Fibroblast of skin of right quadriceps (primary cell): Measurements from ENCODE around the gene NFIA.
A peak's percentile ranks its signal among the peaks of the same experiment; 100 is the strongest.
"Not testable (repeated sequence)": the region's sequence is repeated elsewhere in the genome, so short reads cannot be mapped to it uniquely, and the experiment has no call there.

ENCODE experiments used
- DNase-seq: peaks from one replicate; pipeline ENCODE4 v3.0.0-alpha.2; 2013

NFIA gene

DNA sequence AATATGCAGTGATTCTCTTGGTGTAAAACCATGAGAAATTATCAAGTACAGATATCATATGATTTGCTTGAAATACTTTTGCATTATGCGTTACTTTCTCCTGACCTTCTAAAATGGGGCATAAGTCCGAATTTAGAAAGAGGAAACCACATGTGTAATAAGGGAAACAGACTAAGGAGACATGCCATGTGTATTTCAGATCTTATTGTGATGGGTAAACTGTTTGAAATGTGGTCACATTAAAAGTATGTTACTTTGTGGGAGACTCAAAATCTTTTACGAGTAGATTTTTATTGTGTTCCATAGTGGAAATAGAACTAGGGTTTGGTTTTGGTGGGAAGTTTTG is 173.0 kb downstream of the NFIA start:
- no peak for DNase-seq

DNA sequence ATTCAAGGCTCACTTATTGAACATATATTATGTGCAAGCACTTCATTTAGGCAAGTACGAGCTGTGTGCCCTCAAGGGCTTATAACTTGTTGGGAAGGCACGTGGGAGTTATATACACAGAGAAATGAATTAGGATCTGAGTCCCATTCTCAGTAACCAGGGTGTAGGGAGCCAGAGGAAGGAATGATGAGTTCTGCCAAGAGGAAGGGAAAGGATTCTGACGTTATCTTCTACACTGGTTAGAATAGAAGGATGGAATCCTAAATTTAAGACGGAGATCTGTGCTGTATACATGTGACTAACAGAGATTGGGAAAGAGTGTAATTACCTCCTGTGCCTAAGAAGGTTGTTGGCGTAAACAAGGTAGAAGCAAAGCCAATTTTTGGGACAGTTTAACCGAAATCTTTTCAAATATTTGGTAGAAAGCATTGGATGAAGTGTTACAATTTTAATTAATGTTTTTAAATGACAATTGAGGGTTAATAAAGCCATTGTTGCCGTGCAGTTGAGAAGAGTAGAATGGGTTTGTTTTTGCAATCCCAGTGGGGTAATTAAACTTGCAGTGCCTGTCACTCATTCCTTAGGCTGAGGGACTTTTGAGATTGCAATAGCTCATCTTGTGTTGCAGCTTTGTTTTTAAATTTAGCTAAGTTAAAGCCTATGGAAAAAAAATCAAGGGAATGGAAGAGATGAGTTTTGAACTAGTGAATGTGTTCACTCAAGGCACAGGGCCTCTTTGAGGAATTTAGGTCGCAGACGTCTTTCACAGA is 177.2 kb downstream of the NFIA start:
- no peak for DNase-seq

DNA sequence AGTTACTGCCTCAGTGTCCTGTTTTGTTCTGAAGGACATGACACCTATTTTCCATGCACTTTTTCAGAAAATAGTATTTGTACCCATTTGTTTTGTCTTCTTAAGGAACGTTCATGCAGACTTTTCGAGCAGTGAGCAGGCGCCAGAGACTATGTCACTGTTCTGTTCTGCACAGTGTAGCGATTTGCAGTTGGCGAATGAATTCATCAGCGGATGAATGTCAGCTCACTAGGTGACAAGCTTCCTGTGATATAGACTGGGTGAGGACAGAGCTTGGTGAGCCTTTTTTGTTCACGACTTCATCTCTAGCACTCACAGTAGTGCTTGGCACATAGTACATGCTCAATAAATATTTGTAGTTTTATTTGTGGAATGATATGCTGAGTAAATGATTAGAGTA is 177.8 kb downstream of the NFIA start:
- DNase-seq: no peak

DNA sequence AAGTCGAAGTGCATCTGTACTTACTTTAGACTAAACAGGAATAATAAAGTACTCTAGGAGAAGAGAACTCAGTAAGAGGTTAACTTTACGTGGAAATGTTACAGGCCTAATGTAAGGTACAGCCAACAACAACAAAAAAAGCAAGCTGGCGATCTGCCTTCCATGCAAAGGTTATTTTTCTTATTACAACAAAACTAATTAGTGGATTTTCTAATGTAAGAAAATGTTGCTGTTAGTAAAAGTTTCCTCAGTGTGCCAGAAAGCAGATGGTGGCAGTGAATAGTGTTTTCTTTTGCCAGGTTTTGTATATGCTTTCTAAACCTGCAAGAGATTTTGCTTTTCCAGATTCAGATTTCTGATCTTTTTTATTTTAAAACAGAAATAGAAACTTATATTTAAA is 179.2 kb downstream of the NFIA start:
- DNase-seq: no peak

DNA sequence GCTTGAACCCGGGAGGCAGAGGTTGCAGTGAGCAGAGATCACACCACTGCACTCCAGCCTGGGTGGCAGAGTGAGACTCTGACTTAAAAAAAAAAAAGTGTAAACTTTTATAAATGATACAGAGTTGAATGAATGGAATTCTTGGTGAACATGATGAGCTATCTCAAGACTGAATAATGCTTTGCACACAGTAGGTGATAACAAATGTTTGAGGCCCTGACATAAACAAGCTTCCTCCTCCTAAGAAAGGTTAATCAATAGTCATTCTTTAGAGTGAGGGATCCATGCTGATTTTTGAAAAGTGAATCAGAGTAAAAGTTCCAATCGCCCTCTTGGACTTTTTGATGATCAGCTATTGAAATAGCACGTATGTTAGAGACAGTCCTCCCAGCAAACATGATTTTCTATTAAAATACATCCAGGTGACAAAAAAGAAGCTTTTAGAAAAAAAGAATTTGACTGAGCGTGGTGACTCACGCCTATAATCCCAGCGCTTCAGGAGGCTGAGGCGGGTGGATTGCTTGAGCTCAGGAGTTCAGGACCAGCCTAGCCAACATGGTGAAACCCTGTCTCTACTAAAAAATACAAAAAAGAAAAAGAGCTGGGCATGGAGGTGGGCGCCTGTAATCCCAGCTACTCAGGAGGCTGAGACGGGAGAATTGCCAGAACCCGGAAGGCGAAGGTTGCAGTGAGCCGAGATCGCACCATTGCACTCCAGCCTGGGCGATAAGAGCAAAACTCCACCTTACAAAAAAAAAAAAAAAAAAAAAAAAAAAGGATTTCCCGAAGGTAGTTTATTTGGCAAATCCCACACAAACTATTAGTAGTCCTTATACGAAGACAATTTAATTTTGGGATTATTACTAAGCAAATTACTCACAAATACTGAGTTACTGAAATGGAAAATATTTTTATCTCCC is 181.8 kb downstream of the NFIA start:
- no peak for DNase-seq

DNA sequence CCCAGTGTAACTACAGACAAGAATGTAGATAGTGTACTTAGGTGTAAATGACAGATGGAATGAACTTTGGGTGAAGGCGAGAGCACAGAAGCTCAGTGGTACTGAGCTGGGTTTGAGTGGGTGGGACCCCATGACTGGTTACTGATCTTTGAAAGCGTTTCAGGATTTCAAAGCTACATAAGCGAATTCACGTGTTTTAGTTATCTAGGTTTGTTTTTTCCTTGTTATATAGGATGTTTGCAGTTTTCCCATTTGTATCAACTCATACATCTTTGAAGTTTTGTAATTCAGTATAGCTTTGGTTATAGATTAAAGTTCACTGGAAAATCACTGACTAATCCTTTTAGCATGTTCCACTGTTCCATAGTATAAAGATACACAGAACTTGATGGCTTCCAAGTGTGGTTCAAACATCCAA is 182.5 kb downstream of the NFIA start:
- no peak for DNase-seq

DNA sequence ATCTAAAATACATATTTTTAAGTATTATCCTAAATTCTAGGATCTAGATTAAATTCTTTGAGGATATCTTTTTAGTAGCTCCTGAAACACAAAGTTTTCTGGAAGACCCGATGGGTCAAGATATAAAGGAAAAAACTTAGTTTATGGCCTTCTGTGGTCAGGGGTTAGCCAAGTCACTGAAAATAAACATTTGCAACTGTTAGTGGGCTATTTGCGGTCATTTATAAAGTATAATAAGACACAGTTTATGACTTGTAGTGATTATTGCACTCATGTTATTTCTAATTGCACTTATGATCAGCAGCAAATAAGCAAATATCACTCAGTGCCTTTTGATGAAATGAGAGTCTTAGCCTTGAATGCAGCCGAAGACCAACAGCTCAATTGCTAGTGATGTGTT is 183.3 kb downstream of the NFIA start:
- DNase-seq: no peak

DNA sequence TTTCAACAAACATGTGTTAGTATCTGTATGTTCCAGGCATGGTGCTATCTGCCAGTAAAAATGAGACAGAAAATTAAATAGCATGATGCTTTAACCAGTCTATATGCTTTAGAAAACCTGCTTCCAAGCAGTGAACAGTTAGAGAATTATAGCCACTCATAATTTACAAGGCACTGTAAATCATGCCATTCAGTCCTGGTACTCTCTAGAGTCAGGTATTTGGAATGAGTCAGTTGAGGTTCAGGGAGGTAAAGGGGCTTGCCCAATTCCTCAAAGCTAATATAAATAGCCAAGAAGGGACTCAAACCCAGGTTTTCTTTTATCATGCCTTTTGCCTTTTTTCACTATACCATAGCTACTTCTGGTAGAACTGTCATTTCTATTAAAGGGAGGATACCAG is 184.4 kb downstream of the NFIA start:
- no peak for DNase-seq

DNA sequence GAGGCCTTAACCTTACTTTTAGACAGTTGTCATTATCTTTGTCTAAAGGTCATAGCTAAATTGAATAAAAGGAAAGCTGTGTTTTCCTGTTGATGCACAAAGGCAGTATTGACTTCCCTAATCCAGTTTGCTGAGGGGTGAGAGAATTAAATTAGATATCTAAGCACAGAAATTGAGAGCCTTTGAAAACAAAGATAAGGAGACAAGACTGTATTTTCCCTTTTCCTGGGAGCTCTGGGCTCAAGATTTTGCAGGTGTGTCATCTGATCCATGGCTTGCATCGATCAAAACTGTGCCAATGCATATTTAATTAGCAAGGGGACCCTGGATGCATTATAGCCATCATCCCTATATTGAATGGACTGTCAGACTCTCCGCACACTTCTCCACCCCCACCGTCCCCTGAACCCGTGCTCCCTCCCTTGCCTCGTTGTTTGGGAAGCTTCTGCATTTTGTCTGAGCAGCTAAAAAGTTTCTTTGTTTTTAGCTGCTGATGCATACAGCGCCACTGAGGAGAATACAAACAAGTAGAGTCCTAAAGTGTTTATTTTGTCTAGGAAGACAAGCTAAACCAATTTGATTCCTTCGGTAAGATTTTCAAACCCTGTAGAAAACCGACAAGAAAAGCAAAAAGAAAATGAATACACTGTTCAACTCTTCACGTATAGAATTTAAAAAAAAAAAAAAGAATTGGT is 186.3 kb downstream of the NFIA start:
- DNase-seq: no peak

DNA sequence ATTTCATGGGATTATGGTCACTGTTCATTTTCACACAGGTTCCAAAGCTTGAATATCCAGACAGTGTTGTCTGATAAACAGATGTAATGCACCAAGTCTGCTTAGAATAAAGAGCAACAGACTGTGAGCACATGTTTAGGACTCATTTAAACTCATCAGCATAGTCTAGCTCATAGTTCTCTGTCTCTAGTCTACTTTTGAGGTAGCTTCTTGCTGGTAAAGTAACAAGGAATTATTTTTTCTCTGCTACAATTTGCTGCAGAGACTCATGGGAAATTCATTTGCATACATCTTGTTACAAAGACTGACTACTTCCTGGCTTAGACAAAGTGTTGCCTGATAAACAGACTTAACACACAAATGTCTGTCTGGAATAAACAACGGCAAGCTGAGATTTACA is 187.2 kb downstream of the NFIA start:
- DNase-seq: no peak

DNA sequence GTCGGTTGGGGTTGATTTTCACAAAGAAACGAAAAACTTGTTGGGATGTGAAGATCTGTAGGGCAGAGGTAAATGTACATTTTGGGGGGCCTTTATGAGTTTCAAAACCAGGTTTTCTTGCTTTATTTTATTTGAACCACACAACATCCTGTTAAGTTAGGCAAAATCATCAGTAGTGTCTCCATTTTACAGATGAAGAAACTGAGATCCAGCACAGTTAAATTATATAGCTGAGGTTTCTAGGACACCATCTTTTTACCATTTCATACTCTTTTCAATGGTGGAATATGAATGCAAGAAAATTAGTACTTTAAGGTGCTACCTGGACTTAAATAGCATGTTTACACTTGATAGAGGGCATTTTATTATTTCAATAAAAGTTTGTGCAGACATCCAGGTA is 187.7 kb downstream of the NFIA start:
- no peak for DNase-seq

DNA sequence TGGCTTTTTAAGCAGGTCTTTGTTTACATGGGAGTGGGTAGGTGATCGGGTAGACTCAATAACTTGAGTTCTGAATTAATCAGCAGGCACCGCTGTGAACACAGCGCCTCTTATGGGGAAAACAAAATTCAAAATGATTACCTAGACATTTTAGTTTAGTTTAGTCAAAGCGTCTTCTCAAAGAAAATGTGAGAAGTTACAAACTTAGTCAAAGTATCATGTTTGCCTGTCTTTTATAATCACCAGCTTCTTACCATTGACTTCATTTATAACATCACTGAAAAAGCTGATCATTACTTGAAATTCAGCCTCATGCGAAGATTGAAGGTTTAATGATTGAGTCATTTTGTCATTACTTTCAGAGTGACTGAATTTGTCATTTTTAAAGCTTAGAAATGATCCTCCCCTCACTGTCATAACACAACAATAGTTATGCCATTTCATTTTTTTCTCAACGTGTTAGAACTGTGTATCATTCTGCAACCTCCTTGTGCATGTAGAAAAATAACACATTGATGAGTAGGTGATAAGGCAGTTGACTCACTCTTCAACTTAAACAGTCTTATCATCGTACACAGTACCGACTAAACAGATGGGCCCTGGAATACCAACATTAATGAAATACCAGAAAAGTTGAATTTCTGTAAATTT is 188.5 kb downstream of the NFIA start:
- DNase-seq: no peak

DNA sequence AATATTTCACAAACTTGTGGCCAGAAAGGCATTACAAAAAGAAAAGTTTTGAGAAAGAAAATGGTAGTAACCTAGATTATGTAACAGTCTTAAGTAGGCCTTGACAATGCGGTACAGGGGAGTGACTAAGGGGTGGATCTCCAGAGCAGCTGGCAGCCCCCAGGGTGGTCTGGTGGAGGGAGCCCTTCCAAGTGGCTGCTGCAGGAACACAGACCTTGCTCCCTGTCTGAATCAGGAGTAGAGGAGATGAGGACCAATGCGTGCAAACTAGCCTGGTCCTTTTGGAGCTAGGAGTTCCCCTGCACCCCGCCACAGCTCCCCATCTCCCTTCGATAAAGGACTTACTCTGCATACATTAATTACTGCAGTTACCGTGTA is 189.0 kb downstream of the NFIA start:
- no peak for DNase-seq

DNA sequence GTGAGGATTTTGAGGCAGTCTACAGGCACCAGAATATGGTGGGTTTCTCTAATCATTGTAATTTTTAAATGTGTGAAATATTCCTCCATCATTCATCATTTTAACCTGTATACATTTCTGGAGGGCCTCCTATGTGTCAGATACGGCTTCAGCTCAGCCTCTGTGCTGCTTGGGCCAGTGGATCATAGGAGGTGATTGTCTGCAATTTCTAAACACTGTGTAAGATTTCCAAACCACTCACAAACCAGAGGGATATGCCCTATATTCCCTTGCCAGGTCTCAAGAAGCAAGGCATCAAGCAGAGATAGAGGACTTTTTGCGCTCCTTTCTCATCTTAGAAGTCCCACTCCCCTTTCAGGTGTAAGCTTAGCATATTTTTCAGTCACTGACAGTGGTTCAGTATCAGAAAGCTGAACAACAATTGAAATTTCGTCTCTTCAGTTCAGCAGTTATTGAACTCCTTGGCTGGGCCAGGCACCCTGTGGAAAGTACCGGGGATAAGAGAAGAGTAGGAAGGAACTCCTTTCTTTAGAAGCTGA is 190.9 kb downstream of the NFIA start:
- no peak for DNase-seq

DNA sequence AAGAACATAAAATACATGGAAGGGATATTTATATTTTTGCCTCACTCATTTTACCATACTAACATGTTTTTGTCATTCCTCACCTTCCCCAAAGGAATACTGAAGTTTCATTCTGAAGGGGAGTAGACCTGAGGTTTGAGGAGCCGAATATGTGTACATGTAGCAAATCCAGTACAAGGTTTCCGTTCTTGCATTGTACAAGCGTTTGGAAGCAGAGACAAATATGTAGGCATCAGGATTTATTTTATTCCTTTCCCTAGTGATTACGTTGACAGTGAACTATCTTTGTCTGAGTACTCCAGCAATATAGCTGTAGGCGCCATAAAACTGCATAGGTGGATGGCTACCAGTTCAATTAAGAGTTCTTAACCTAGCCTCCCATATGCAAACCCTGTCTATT is 191.5 kb downstream of the NFIA start:
- no peak for DNase-seq

DNA sequence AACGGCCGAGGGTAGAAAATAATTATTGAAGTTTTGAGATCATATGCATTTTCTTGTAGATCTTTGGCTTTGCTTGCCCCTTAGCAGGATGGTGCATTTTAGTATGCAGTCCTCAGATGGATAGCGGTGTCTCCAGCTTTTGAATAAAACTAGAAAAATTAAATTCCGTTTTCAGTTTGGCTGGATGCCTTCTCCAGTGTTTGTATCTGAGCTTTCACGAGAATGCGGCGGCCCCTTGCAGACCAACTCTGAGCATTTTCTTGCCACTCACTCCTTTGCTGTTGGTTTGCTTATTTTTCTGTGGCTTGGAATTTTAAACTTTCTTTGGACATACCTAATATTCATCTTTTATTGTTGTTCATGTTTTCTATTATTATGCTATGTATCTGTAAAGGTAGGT is 192.6 kb downstream of the NFIA start:
- DNase-seq: no peak

DNA sequence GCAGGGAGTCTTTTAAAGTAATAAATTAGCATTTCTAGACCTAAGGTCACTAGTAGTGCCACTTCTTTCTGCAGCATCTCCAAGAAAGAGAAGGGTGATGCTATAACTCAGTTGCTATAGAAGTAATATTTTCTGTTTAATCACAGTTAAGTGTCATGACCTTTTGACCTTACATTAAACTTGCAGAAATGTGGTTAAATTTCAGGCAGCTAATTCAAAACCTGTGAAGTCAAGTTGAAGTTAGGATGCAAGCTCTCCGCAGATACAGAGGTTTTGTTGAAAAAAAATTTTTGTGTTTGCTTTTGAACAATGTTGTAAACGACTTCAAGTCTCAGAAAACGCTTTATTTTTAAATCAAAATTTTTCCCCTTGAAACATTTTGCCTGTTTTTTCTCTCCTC is 193.9 kb downstream of the NFIA start:
- DNase-seq: no peak

DNA sequence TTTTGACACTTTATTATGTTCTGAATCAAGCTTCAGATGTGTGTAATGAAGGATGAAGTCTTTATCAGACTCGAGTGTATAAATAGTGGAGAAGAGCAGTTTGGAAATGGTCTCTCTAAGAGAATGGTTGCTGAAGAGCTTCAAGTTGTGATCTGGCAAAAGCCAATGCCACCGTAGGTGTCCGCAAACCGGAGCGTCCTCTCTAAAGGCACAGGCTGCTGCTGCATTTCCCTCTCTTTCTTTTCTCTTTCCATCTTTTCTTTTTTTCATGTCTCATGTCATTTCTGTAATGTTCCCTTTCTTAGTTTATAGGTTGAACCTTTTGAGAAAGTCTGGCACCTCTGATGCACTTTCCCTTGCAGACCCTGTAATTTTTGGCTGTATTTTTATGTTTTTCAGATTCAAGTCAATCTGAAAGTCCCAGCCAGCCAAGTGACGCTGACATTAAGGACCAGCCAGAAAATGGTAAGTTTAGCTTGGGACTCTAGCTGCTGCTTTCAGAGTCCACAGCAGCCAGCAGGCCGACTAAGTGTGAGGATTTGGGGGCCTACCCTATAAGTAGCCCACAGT is 194.8 kb downstream of the NFIA start:
- no peak for DNase-seq

DNA sequence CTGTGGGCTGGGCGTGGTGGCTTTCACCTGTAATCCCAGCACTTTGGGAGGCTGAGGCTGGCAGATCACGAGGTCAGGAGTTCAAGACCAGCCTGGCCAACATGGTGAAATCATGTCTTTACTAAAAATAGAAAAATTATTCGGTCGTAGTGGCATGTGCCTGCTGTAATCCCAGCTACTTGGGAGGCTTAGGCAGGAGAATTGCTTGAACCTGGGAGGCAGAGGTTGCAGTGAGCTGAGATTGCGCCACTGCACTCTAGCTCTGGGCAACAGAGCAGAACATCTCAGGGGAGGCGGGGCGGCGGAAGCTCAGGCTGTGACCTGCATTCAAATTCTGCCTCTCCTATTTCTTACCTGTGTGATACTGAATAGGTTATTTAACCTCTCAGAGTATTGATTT is 196.1 kb downstream of the NFIA start:
- DNase-seq: not testable (repeated sequence)

DNA sequence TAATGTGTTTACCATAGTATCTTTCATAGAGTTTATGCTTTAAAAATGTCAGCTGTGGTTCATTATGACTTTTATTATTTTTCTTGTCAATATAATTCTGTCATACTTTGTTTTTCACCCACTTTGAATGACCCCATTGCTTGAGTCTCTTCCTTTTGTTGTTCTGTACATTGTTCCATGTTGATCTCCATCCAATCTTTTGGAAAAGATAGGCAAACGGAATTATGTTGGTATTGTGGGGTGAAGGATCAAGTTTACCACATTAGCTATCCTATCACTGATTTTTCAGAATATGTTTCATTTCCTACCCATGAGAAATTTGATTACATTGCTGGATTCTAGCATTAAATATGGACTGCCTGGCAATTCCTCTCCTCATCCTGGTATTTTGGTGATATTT is 196.6 kb downstream of the NFIA start:
- DNase-seq: no peak

DNA sequence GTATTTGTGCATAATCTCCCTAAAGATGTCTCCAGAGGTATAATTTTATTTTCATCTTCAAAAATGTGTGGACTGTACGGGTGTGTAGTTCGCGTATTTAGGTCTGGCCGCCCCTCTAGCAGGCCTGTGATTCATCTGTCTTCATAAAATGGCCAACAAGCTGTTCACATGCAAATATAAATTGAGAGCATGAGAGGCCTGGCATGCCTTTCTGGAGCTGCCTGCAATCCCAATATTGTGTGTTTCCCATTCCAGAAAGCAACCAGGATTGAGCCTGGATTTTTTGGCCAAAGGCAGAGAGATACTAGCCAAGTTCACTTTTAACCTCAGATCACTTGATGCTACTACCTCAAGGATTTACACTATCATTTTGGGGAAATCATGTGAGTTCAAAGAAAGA is 197.2 kb downstream of the NFIA start:
- peak; percentile 6 for DNase-seq

DNA sequence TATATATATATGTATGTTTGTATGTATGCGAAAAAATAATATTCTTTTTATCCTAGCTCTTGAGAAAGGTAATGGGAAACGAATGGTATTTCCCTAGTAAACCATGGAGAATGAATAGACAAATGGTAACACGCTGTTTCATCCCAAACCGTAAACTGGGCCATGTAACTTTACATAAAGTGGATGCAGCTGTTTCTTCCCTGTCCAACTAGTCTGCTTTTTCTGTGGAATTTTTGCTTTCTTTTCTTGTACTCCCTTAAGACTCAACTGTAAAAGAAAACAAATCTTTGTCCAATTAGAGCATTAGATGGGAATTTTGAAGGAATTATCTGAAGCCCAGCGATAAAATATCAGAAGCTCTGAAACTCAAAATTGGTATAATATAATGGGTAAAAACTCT is 198.1 kb downstream of the NFIA start:
- no peak for DNase-seq

DNA sequence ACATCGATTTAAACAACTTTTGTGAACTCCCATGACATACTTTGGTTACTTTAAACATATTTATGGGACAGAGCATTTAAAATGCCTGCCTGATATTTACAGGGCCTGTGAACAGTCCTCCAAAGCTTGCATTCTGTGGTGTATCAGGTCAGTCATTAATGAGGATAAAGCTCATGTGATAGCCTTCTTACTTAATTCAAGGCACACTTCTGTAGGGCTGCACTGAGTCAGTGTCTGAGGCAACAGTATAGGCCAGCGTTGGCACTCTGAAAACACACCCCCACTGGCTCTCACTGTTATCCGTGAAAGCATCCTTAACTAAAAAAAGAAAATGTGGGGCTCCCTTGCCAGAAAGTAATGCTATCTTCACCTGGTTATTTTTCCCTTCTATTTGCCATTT is 200.0 kb downstream of the NFIA start:
- no peak for DNase-seq
